ENCODE data around the gene ITGA1. TPM values are rescaled to one million over a fixed set of nuclear protein-coding genes. Genes with fewer than 3 reads are reported as not detected.

ITGA1 gene
- polyA plus RNA-seq, 3 donors: 47.7 to 59.8 (median 52.6) TPM

GRCh38 chr5:52995914-52996313, 208.2 kb downstream of the ITGA1 start:
- DNase-seq (ENCODE audit: extremely low read depth in 1 of 11, low read depth in 9 of 11, low spot score in 4 of 11): no peak

- DNase-seq (ENCODE audit: extremely low read depth in 1 of 11, low read depth in 9 of 11, low spot score in 4 of 11): peak in 2 of 11 donors; percentile 18 to 20
Observed at GRCh38 chr5:52996979-52997378, 209.3 kb downstream of the ITGA1 start.

GRCh38 chr5:52997424-52997823, 209.7 kb downstream of the ITGA1 start:
- peak in 1 of 11 donors; percentile 27 for DNase-seq (ENCODE audit: extremely low read depth in 1 of 11, low read depth in 9 of 11, low spot score in 4 of 11)

GRCh38 chr5:52998552-52999313, 211.0 kb downstream of the ITGA1 start:
- no peak for DNase-seq (ENCODE audit: extremely low read depth in 1 of 11, low read depth in 9 of 11, low spot score in 4 of 11)

GRCh38 chr5:52999344-52999949, 211.7 kb downstream of the ITGA1 start:
- no peak for DNase-seq (ENCODE audit: extremely low read depth in 1 of 11, low read depth in 9 of 11, low spot score in 4 of 11)

GRCh38 chr5:53001541-53001940, 213.8 kb downstream of the ITGA1 start:
- DNase-seq (ENCODE audit: extremely low read depth in 1 of 11, low read depth in 9 of 11, low spot score in 4 of 11): no peak

- no peak for DNase-seq (ENCODE audit: extremely low read depth in 1 of 11, low read depth in 9 of 11, low spot score in 4 of 11)
Observed at GRCh38 chr5:53002491-53002890, 214.8 kb downstream of the ITGA1 start.

GRCh38 chr5:53003144-53003543, 215.4 kb downstream of the ITGA1 start:
- no peak for DNase-seq (ENCODE audit: extremely low read depth in 1 of 11, low read depth in 9 of 11, low spot score in 4 of 11)

GRCh38 chr5:53006911-53007890, 219.5 kb downstream of the ITGA1 start:
- no peak for DNase-seq (ENCODE audit: extremely low read depth in 1 of 11, low read depth in 9 of 11, low spot score in 4 of 11)

- DNase-seq (ENCODE audit: extremely low read depth in 1 of 11, low read depth in 9 of 11, low spot score in 4 of 11): no peak
Observed at GRCh38 chr5:53008751-53009150, 221.0 kb downstream of the ITGA1 start.

Other genes with a start within 250 kb of the ITGA1 start
- gene PELO, start within 50 bp of the ITGA1 start, polyA plus RNA-seq (ENCODE audit: insufficient read length in 3 of 3): 10 to 100 TPM; 26.6 to 29.6 (median 27.5) TPM
- gene ITGA2, start 201.4 kb downstream of the ITGA1 start, polyA plus RNA-seq (ENCODE audit: insufficient read length in 3 of 3): 10 to 100 TPM; 26.1 to 32.5 (median 27.1) TPM